Ascending aorta (tissue), 2 donors: Measurements from ENCODE around the gene TIE1. TPM values are rescaled to one million over a fixed set of nuclear protein-coding genes. Genes with fewer than 3 reads are reported as not detected.

Source experiments
- DNase-seq, 2 donors: peaks; one replicate each; pipeline ENCODE4 v3.0.0-alpha.2; 2019; ENCODE audit warnings: low spot score in 2 of 2
- H3K27ac ChIP-seq, 2 donors: fragments of 200-600 bp; sonication (generic); one replicate each; pipeline ENCODE4 v1.5.1; 2016 to 2017; ENCODE audit warnings: mild to moderate bottlenecking in 1 of 2
- H3K27me3 ChIP-seq: fragments of 200-600 bp; sonication (generic); one replicate; pipeline ENCODE4 v1.5.1; 2017
- H3K36me3 ChIP-seq, 2 donors: fragments of 200-600 bp; sonication (generic); one replicate each; pipeline ENCODE4 v1.5.1; 2016
- H3K4me1 ChIP-seq, 2 donors: fragments of 200-600 bp; sonication (generic); one replicate each; pipeline ENCODE4 v1.5.1; 2016 to 2017; ENCODE audit warnings: mild to moderate bottlenecking in 1 of 2
- H3K4me3 ChIP-seq, 2 donors: fragments of 200-600 bp; sonication (generic); one replicate each; pipeline ENCODE4 v1.5.1; 2016 to 2017; ENCODE audit warnings: mild to moderate bottlenecking in 1 of 2
- H3K9me3 ChIP-seq, 2 donors: fragments of 200-600 bp; sonication (generic); one replicate each; pipeline ENCODE4 v1.5.1; 2016
- CTCF ChIP-seq, 3 experiments: fragments of 200-600 bp in 2 of 3; fragments of 450-650 bp in 1 of 3; sonication (generic) in 2 of 3; IDR thresholded peaks; one replicate each; pipeline ENCODE4 v1.5.1; 2016 to 2019; ENCODE audit warnings: antibody characterized with exemption in 3 of 3, mild to moderate bottlenecking in 1 of 3, moderate library complexity in 1 of 3
- intact Hi-C: fragments of 100-400 bp; cut with DNase I; formaldehyde crosslinking; loops from one replicate; pipeline ENCODE4 v1.15.1; 2023
- total RNA-seq: library from RNA; depleted of rRNA; stranded (reverse); fragments of >200 nt; gene quantifications from one replicate; pipeline ENCODE4 v1.1.0, GENCODE V29; 2016

TIE1 gene
- total RNA-seq, 1 donor from 2014 or later = 120 TPM

GRCh38 chr1:43272161-43272560, 28.6 kb upstream of the TIE1 start:
- H3K36me3 ChIP-seq = no peaks in the 10 kb centered on the region
- peak in 1 of 2 donors; percentile 38 for DNase-seq

GRCh38 chr1:43272576-43273571, 27.9 kb upstream of the TIE1 start:
- no peaks in the 10 kb centered on the region for H3K36me3 ChIP-seq
- TF ChIP-seq CTCF (IDR thresholded peaks at IDR 0.05) = no peak
- DNase-seq = peak in 1 of 2 donors; percentile 55
- no peak overlapping the region for H3K27ac ChIP-seq
- no peak overlapping the region for H3K4me3 ChIP-seq
- H3K9me3 ChIP-seq = no peaks in the 10 kb centered on the region
- intact Hi-C loops = no loop called here
- no peaks in the 10 kb centered on the region for H3K4me1 ChIP-seq
- H3K27me3 ChIP-seq = peaks cover 5% of the 10 kb centered on the region

More at GRCh38 chr1:43272161-43272560, 28.6 kb upstream of the TIE1 start:
- H3K27me3 ChIP-seq = peaks cover 5% of the 10 kb centered on the region
- no peak for TF ChIP-seq CTCF (IDR thresholded peaks at IDR 0.05)
- intact Hi-C loops = no loop called here
- H3K4me1 ChIP-seq = no peaks in the 10 kb centered on the region
- H3K4me3 ChIP-seq = no peak overlapping the region
- no peaks in the 10 kb centered on the region for H3K9me3 ChIP-seq
- no peak overlapping the region for H3K27ac ChIP-seq

GRCh38 chr1:43273708-43274107, 27.1 kb upstream of the TIE1 start:
- DNase-seq = peak in 1 of 2 donors; percentile 30
- Histone ChIP-seq H3K27ac (no peak overlapping the region), H3K4me3 (no peak overlapping the region), H3K9me3 (no peaks in the 10 kb centered on the region), H3K27me3 (peaks cover 5% of the 10 kb centered on the region), H3K36me3 (no peaks in the 10 kb centered on the region), H3K4me1 (no peaks in the 10 kb centered on the region)
- TF ChIP-seq CTCF (IDR thresholded peaks at IDR 0.05) = no peak
- intact Hi-C loops = no loop called here

- Histone ChIP-seq H3K36me3 (no peaks in the 10 kb centered on the region), H3K9me3 (no peaks in the 10 kb centered on the region), H3K27me3 (peaks cover 5% of the 10 kb centered on the region), H3K4me3 (no peak overlapping the region), H3K4me1 (no peaks in the 10 kb centered on the region), H3K27ac (no peak overlapping the region)
- TF ChIP-seq CTCF (IDR thresholded peaks at IDR 0.05) = no peak
- DNase-seq = peak in 1 of 2 donors; percentile 64
- intact Hi-C loops = no loop called here
Measured at GRCh38 chr1:43274125-43274803, 26.5 kb upstream of the TIE1 start.

- Histone ChIP-seq H3K27ac (no peak overlapping the region), H3K4me1 (no peaks in the 10 kb centered on the region), H3K9me3 (no peaks in the 10 kb centered on the region), H3K4me3 (no peak overlapping the region), H3K36me3 (no peaks in the 10 kb centered on the region), H3K27me3 (peaks cover 5% of the 10 kb centered on the region)
- TF ChIP-seq CTCF (IDR thresholded peaks at IDR 0.05) = no peak
- intact Hi-C loops = no loop called here
- peak in 1 of 2 donors; percentile 31 for DNase-seq
Measured at GRCh38 chr1:43274804-43275180, 26.0 kb upstream of the TIE1 start.
